Activated T-cell treated with anti-CD3 and anti-CD28 coated beads for 4 hours (primary cell): ENCODE data around the gene LAMA3.

Experiments used
- DNase-seq: peaks from one replicate; pipeline ENCODE4 v3.0.0-alpha.2; 2020

The LAMA3 gene, protein sequence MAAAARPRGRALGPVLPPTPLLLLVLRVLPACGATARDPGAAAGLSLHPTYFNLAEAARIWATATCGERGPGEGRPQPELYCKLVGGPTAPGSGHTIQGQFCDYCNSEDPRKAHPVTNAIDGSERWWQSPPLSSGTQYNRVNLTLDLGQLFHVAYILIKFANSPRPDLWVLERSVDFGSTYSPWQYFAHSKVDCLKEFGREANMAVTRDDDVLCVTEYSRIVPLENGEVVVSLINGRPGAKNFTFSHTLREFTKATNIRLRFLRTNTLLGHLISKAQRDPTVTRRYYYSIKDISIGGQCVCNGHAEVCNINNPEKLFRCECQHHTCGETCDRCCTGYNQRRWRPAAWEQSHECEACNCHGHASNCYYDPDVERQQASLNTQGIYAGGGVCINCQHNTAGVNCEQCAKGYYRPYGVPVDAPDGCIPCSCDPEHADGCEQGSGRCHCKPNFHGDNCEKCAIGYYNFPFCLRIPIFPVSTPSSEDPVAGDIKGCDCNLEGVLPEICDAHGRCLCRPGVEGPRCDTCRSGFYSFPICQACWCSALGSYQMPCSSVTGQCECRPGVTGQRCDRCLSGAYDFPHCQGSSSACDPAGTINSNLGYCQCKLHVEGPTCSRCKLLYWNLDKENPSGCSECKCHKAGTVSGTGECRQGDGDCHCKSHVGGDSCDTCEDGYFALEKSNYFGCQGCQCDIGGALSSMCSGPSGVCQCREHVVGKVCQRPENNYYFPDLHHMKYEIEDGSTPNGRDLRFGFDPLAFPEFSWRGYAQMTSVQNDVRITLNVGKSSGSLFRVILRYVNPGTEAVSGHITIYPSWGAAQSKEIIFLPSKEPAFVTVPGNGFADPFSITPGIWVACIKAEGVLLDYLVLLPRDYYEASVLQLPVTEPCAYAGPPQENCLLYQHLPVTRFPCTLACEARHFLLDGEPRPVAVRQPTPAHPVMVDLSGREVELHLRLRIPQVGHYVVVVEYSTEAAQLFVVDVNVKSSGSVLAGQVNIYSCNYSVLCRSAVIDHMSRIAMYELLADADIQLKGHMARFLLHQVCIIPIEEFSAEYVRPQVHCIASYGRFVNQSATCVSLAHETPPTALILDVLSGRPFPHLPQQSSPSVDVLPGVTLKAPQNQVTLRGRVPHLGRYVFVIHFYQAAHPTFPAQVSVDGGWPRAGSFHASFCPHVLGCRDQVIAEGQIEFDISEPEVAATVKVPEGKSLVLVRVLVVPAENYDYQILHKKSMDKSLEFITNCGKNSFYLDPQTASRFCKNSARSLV (N-terminal part only)

DNA sequence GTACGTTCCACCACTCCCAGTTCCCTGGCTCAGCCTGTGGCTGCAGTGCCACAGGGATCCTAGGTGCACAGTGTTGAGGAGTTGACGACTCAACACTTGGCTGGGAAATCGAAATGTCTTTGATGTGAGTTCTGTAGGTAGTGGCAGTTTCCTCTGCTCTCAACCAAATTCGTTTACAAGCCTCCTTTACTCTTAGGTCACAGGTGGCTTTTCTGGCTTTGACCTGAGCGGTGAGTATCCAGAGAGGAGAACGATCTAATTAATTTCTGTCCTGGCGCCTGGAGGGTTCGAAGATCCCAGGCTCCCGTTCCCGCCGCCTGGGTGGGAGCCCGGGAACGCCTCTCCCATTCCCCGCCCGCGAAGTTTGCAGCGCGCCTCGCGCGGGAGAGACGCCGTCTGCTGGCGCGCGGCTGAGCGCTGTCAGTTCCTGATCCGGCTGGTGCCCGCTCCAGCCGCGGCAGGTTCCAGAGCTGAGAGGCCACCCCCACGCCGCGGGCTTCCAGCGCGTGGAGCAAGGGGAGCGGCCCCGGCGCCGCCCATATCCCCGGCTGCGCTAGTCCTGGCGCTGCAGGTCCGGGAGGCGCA is at the start of gene LAMA3:
TSS of gene LAMA3 (plus strand) at position 423 of the 585 bp plus-strand sequence. CDS start 231 bp downstream, outside the sequence.
- peak; percentile 2 for DNase-seq

DNA sequence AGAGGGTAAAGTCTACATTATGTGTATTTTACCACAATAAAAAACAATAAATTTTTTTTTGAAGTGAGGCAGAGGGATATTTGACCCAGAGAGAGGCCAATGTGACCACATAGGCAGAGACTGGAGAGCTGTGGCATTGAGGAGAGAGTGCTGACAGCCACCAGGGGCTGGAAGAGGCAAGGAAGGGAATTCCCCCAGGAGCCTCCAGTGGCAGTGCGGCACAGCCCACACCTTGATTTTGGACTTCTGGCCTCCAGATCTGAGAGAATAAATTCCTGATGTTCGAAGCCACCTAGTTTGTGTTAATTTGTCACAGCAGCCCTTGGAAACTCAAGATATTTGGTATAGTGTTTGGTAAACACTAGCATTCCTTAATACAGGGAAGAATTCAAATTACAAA is 49.2 kb upstream of the LAMA3 start:
- no peak for DNase-seq

DNA sequence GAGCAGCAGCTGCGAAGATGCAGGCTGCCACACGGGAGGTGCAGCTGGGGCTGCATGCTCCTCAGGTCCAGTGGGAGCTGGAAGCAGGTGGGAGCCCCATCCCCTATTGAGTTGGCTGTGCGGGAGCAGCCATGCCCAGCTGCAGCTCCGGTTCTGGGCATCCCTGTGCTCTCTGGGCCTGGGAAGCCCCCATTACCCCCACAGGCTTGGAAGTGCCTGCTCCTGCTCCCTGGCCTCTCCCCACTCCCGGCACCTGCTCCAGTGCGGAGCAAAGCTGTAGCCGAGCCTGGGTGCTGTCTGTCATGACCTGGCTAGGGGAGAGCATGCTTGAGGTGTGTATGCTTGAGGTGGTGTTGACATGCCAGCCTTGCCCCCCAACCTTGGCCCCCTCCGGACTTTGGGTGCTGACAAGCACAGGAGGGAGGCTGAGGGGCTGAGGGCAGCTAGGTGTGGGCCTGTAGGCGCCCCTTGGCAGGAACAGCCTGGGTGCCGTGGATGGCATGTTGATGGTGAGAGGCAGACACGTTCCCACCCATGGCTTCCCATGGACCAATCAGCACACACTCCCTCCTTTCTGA is 48.0 kb upstream of the LAMA3 start:
- no peak for DNase-seq

DNA sequence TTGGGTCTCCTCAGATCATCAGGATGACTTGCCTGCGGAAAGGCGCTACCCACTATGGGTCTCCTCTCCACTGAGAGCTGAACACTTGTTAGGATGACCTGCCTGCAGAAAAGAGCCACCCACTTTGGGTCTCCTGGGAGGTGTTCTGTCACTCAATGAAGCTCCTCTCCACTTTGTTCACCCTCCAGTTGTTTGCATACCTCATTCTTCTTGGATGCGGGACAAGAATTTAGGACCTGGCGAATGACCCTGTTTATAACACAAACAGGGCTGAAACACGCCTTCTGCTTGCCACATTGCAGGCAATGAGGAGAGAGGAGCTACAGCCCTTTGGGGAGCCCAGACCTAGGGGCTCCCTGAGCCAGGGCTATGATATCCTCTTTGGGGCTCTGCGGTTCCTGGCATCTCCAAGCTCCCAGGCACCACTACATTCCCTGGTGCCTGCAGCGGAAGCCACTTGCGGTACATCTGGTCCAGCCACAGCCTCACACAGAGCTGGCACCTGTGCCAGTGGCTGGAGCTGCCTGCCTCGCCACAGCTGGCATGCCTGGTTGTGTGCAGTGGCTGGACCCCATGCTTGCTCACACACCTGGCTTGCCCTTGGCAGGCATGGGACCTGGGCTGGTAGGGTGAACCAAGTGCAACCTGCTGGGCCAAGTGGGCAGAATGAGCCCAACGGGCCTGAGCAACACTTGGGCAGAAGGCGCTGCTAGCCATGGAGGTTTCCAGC is 47.2 kb upstream of the LAMA3 start:
- DNase-seq = no peak

DNA sequence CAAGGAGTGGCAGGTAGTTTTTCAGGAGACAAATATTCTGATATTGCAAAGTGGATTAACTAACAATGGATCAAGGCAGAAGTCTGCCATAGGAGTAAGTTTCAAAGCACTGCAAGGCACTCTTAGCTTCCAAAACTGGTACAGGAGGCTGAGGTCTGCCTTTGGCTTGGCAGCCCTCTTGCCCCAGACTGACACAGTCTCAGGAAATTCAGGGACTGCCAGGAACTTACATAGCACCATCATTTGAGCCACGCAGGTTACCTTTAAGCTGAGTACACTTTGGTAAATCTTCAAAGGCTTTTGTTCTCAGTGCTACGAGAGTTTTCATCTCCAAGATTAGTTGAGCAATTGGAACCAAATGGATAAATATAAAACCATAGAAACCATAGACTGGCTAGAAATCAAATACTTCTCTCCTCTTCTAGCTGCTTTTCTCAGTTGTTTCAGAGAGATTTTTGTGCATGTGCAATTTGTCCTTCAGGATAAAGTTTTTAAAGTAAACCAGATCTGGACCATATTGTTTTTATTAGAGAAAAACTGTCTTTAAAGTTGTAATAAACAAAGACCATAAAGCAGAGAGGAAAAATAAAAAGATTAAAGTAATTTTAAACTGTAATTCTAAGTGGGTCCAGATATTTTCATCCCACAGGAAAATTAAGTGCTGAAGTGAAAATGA is 45.3 kb upstream of the LAMA3 start:
- DNase-seq = no peak

DNA sequence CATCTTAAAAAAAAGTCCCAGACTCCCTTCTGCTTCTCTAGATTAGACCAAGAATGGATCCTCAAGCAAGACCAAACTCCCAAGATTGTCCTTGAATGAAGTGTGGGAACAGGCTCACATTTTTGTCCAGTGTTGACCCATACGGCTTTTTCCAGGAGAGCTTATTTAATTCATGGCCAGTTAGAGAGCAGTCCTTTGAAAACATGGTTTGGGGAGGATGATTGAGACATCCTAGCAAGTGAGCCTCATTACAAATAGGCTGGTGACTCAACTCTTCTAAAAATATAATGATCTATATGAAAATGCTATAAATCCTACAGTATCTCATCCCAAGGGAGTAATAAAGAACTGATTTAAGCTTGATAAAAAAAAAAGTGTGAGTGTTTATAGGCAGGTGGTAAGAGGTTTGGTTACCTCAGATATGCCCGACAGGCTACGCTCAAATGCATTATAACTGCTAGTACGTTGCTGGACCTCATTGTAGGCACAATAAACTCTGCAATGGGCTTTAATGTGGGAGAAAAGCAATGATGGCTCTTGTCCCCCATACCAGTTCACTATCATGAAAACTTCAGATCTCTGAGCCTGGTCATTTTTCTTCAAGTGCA is 43.6 kb upstream of the LAMA3 start:
- DNase-seq = no peak

DNA sequence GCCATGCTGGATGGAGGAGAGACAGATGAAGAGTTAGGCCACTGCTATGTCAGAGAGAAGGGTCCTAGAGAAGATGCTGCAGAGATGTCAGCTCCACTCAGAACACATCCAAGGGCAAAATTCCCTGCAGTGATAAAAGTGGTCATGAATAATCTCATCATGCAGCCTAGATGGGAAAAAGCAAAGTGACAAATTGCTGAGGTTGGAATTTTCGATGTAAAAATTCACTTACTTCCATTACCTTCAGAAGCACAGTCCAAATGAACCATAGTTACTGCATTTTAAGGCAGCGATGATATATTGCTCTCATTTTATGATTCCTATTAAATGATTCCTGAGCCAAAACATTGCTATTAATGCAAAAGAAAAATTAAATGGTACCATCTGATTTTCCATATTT is 43.0 kb upstream of the LAMA3 start:
- DNase-seq = no peak

DNA sequence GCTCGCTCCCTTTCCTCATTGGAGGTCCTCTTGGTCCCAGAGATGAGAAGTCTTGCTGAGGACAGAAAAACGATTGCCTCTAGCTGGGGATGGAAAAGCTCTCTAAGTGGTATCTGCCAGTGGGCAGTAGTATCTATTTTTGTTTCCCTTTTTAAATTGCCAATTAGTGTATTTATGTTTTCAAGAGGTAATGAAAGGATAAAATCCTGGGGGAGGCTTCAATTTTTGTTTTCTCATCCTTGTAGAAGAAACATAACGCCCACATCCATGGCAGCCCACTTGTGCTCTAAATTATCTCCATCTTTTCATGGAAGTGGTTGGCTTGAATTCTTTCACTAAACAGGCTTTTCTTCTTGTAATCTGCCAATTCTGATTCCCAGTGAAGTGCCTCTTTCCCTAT is 40.8 kb upstream of the LAMA3 start:
- no peak for DNase-seq

DNA sequence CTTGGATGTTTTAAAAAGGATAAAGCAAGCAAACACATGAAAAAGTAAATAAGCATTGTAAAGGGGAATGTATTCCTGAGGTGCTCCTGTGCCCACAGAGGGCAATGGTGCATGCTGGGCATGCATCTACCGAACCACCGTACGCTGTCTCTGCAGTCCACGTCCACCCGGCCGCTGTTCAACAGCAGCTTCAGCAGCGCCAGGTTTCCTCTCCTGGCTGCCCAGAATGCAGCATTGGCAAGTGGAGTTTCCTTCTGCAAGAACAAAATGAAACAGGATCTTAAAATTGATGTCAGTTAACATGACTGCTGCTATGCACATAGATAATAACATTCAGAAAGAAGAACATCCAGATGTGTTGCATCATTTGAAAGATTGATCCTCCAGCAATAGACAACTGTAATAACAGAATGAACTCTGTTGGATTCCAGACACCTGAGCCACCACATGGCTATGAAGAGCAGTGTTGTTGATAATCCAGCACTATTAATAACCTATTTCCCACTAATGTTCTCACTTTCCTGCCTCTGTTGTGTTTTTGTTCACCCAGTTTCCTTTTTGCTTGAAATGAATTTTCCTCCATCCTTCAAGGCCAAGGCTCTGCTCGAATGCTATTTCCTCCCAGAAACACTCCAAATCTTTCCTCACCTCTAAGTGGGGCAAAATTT is 40.2 kb upstream of the LAMA3 start:
- no peak for DNase-seq

DNA sequence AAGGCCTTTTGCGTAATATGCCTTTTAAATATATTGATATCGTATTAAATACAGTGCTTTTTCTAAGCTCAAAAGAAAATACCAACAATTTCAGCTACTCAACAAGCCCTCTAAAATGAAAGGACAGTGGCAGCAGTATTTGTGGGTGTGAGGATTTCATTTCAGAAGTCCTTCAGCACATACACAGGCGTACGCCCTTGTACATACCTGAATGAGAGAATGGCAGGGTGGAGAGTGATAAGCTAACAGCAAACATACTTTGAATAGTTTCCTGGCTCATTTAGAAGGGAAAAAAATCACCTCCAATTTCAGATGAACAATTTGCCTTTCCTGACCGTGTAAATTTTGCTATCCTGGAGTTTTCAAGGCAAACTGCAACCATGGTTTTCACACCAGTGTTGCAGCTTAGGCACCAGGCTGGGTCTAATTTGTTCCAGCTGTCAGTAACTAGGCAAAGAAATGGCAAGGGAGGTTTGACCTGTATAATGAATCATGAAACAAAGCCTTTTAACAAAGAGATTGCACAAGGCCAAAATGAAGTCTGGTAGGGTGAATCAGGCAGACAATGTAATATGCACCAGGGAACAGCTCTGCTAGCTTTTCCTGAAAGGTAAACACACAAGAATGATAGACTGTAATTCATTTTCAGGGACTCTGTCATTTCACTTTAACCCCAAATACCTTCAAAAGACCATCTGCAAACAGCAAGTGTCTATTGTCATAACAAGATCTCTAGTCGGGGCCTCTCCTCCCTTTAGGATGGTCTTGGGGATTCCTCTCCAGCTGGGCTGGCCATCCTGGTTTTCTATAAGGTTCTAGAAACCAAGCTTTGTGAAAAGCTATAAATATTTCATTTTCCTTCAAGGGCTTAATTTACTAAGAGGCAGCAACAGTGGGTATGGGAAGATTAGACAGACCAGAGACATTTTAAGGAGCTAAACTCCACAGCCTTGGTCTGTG is 38.0 kb upstream of the LAMA3 start:
- DNase-seq = no peak

DNA sequence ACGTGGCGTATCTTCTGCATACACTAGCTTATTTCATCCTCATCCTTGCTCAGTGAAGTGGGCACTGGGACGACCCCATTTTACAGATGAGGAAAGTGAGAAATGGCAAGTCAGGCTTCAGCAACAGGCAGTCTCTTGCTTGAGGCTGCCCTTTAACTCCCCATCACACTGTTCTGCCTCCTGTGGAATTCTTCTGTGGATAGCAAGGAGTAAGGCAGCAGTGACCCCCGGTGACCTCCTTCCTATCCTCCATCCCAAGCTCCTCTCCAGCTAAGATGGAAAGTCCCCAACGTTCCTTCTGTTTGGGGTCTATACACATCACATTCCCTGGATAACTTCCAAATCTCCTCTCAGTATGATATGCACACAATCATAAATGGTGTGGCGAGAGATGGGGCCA is 37.0 kb upstream of the LAMA3 start:
- no peak for DNase-seq

DNA sequence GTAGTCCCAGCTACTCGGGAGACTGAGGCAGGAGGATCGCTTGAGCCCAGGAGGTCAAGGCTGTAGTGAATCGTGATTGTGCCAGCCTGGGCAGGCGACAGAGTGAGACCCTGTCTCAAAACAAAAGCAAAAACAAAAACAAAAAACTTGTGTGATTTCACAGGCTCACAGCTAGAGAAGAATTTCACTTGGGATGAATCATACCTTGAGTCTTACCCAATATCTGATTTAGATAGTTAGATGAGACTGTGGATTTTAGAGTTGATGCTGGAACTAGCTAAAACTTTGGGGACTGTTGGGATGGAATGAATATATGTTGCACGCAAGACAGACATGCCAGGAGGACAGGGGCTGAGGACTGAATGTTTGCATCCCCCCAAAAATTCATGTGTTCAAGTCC is 31.0 kb upstream of the LAMA3 start:
- DNase-seq = no peak

DNA sequence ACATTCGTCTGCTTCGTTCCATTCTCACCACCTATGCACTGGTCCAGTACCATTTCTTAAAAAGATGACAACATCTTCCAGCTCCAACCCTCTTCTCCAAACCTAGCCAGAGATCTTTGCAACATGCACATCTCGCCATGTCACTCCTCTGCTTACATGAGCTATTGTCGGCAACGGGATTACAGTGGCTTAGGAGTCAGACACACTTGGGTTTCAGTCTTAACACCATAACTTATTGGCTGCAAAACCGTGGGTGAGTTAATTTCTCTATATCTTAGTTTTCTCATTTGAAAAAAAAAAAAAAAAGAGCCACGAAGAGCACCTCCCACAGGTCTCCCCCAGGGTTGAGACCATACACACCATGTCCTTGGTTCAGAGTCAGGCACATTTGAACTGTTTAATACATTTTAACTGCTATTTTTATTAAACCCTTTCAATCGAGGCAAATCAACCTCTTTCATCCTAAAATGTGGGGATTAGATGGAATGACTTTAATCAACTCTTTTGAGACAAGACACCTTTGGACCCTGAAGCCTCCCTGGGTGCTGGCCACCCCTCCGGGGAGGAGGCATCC is 27.4 kb upstream of the LAMA3 start:
- no peak for DNase-seq

DNA sequence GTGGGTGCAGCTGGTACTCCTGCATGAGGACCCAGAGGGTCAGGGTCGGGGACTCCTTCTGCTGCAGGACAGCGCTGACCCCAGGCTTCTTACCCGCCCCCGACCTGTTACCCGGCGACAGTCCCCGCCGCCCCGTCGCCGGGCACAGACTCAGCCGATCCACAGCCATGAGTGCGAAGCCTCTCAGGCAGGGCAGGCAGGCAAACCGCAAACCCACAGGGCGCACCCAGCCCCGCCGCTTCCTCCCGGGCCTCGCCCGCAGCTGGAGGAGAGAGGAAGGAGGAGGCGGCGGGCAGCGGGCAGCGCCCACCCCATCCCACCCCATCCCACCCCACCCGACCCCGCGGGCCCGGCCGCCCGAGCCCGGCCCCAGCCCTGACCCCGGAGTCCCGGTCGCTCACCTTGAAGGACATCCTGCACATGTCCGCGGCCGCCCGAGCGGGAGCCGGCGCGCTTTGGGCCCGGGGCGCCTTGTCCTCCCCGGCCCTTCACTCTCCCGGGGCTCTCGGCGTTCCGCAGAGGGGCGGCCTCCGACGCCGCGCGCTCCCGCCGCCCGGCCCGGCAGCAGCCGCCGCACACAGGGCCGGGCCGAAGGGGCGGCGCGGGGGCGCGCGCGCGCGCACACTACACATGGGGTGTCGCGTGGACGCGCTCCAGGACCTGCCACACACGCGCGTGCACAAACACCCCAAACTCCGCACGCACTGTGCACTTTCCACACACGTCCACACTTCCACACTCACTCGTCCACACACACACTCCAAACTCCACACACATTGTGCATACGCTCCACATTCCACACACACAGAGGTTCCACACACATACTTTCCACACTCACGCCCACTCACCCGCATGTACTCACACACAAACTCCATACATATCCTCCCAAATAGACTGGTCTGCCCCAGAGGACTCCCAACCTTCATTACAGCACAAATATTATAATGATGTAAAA is 26.7 kb upstream of the LAMA3 start, which contains the start of gene ANKRD29:
TSS of gene ANKRD29 (minus strand) at position 603 of the 955 bp plus-strand sequence. CDS start at position 422, 181 bp downstream.
- peak; percentile 17 for DNase-seq

DNA sequence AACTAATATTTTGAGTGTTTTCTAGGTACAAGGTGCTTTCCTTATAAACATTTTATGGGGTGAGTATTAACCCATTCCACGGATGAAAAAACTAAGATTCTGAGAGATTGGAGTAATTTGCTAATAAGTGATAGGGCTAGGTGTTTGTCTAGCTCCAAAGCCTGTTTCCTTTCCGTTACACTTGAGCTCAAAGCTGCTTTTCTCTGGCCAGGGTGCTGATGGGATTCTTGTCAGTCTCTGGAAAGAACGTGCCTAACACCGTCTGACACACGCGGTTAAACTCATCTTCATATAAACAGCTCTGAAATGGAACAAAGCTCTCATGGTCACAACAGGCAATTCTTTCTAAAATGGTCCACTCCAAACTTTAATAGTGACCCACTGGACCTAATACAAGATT is 24.6 kb upstream of the LAMA3 start:
- no peak for DNase-seq

DNA sequence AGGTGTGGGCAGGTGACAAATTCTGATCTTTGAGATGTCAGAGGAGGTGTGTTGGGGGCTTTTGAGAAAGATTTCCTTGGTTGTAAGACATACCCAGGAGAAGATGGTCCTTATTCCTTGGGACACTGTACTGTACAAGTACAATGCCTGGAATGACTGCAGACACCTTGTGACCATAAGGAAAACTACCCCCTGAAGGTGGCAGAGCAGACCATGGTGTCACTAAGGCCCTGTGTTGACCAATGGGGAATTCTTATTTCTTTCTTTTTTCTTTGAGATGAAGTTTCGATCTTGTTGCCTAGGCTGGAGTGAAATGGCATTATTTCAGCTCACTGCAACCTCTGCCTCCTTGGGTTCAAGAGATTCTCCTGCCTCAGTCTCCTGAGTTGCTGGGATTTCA is 22.1 kb upstream of the LAMA3 start:
- DNase-seq = no peak

DNA sequence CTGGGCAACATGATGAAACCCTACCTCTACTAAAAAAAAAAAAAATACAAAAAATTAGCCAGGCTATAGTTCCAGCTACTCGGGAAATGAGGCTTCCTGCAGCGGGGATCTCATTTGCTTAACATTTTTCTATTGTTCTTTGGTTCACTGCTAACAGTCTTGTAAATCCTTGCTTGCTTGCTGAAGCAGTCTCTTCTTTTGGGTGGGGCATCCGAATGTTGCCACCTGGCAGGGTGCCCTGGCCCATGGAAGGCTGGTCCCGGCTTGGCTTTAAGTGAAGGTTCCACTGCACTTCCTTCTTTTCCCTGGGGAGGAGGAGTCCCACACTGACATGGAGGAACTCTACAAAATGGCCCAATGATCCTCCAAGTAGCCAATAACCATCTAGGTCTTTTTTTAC is 20.5 kb upstream of the LAMA3 start:
- no peak for DNase-seq
